ENCODE measurements around the gene COL6A2. TPM values are rescaled to one million over a fixed set of nuclear protein-coding genes. Genes with fewer than 3 reads are reported as not detected.

COL6A2 gene
- total and polyA plus RNA-seq, 2 experiments from 2014 or later, result 28.4 to 89.2 TPM

- ATAC-seq (peak; percentile 64), DNase-seq (ENCODE audit: low spot score) (no peak)
- peak overlapping the region; percentile 26; the same call in 1 of the 2 replicates for H3K27ac Mint-ChIP-seq
- no peak for TF ChIP-seq EZH2 (IDR thresholded peaks at IDR 0.05; ENCODE audit: low read depth, unreplicated experiment)
- no peak for TF ChIP-seq EZH2phosphoT487 (IDR thresholded peaks at IDR 0.05; ENCODE audit: unreplicated experiment)
- TF ChIP-seq POLR2AphosphoS5 (IDR thresholded peaks at IDR 0.05; ENCODE audit: low read depth), result no peak
- no peak for TF ChIP-seq CREB1 (CRISPR knock-in tag; IDR thresholded peaks at IDR 0.05; ENCODE audit: low read depth)
- no peak for TF ChIP-seq CTCF (conservative IDR thresholded peaks at IDR 0.05; ENCODE audit: low read depth in 2 of 2)
- no peak for TF ChIP-seq REST (IDR thresholded peaks at IDR 0.05; ENCODE audit: unreplicated experiment)
- TF ChIP-seq NANOG (IDR thresholded peaks at IDR 0.05; ENCODE audit: borderline replicate concordance), result no peak
- TF ChIP-seq ZNF462 (CRISPR knock-in tag; IDR thresholded peaks at IDR 0.05), result no peak
- no peak for TF ChIP-seq ZNF331 (CRISPR knock-in tag; IDR thresholded peaks at IDR 0.05; ENCODE audit: low read depth)
- no peak for TF ChIP-seq ETS1 (IDR thresholded peaks at IDR 0.05)
- TF ChIP-seq JUNB (IDR thresholded peaks at IDR 0.05; ENCODE audit: unreplicated experiment), result no peak
- no peak for TF ChIP-seq ZNF114 (CRISPR knock-in tag; IDR thresholded peaks at IDR 0.05)
- no peak for TF ChIP-seq STAT1 (IDR thresholded peaks at IDR 0.05; ENCODE audit: unreplicated experiment)
- H2AFZ ChIP-seq, result no peak overlapping the region
- H3K9me3 Mint-ChIP-seq, result no peaks in the 10 kb centered on the region
- H3K4me3 Mint-ChIP-seq, result no peak overlapping the region
- H3K4me2 ChIP-seq, result no peak overlapping the region
- no peak overlapping the region for H3K4me3 ChIP-seq
- H3K36me3 ChIP-seq (ENCODE audit: insufficient read depth), result no peaks in the 10 kb centered on the region
- H3K79me2 ChIP-seq (replicated peaks; ENCODE audit: insufficient read depth), result no peaks in the 10 kb centered on the region
- H3K4me1 Mint-ChIP-seq, result peaks cover 4% of the 10 kb centered on the region; the same call in 2 of the 3 replicates
- H3K27me3 ChIP-seq (ENCODE audit: insufficient read depth), result no peaks in the 10 kb centered on the region
- no peak overlapping the region for H3K27ac ChIP-seq (ENCODE audit: low read depth)
- no peaks in the 10 kb centered on the region for H3K9me2 ChIP-seq (ENCODE audit: insufficient read depth)
- H3K27me3 Mint-ChIP-seq (ENCODE audit: insufficient read depth, low read depth, poor library complexity), result peaks cover 9% of the 10 kb centered on the region
- no peaks in the 10 kb centered on the region for H3K4me1 ChIP-seq (ENCODE audit: insufficient read depth)
- H3K36me3 Mint-ChIP-seq (ENCODE audit: low read depth), result peaks cover 4% of the 10 kb centered on the region; the same call in 1 of the 3 replicates
- H3F3A ChIP-seq (replicated peaks; ENCODE audit: low read depth), result no peaks in the 10 kb centered on the region
- no peaks in the 10 kb centered on the region for H4K20me1 ChIP-seq (replicated peaks; ENCODE audit: insufficient read depth)
Measured at GRCh38 chr21:46128106-46128932, 30.4 kb downstream of the COL6A2 start.

Data from GM23338 (cell line).